Activated naive CD4-positive, alpha-beta T cell treated with anti-CD3 and anti-CD28 coated beads, Interleukin-2, amount 50 U/mL, for 24 hours (primary cell): ENCODE results near the gene SOS1.
"Not testable (repeated sequence)": the region's sequence is repeated elsewhere in the genome, so short reads cannot be mapped to it uniquely, and the experiment has no call there.

Experiments used
- H3K27ac Mint-ChIP-seq: one replicate; pipeline ENCODE4 v1.8.0; 2021; ENCODE audit warnings: mild to moderate bottlenecking, mixed read lengths
- H3K27me3 Mint-ChIP-seq: one replicate; pipeline ENCODE4 v1.8.0; 2021; ENCODE audit warnings: mixed read lengths
- H3K36me3 Mint-ChIP-seq: one replicate; pipeline ENCODE4 v1.8.0; 2021; ENCODE audit warnings: mixed read lengths
- H3K4me1 Mint-ChIP-seq: one replicate; pipeline ENCODE4 v1.8.0; 2021; ENCODE audit warnings: mixed read lengths
- H3K4me3 Mint-ChIP-seq: one replicate; pipeline ENCODE4 v1.8.0; 2021; ENCODE audit warnings: mild to moderate bottlenecking, mixed read lengths
- H3K9me3 Mint-ChIP-seq: one replicate; pipeline ENCODE4 v1.8.0; 2021; ENCODE audit warnings: mixed read lengths

SOS1 gene

GRCh38 chr2:39120771-39121522, at the start of gene SOS1:
Gene SOS1, minus strand, starts transcription at chr2:39121051. Its CDS starts 629 bp downstream, at chr2:39120422.
- peaks cover 4% of the 10 kb centered on the region for H3K36me3 Mint-ChIP-seq
- no peaks in the 10 kb centered on the region for H3K9me3 Mint-ChIP-seq
- peaks cover 62% of the 10 kb centered on the region for H3K4me1 Mint-ChIP-seq
- peak within 1 kb of the TSS; percentile 98 for H3K27ac Mint-ChIP-seq
- H3K27me3 Mint-ChIP-seq = no peaks in the 10 kb centered on the region
- peak within 1 kb of the TSS; percentile 98 for H3K4me3 Mint-ChIP-seq

GRCh38 chr2:39164089-39164488, 43.2 kb upstream of the SOS1 start:
- H3K9me3 Mint-ChIP-seq = no peaks in the 10 kb centered on the region
- H3K27me3 Mint-ChIP-seq = no peaks in the 10 kb centered on the region
- H3K36me3 Mint-ChIP-seq = no peaks in the 10 kb centered on the region
- peaks cover 7% of the 10 kb centered on the region for H3K4me1 Mint-ChIP-seq
- no peak overlapping the region for H3K27ac Mint-ChIP-seq
- H3K4me3 Mint-ChIP-seq = no peak overlapping the region

- Mint-ChIP-seq H3K4me3 (no peak overlapping the region), H3K9me3 (no peaks in the 10 kb centered on the region), H3K36me3 (no peaks in the 10 kb centered on the region), H3K27me3 (no peaks in the 10 kb centered on the region), H3K4me1 (no peaks in the 10 kb centered on the region), H3K27ac (no peak overlapping the region)
Observed at GRCh38 chr2:39160982-39161381, 40.1 kb upstream of the SOS1 start.

- H3K9me3 Mint-ChIP-seq = no peaks in the 10 kb centered on the region
- no peaks in the 10 kb centered on the region for H3K36me3 Mint-ChIP-seq
- H3K4me1 Mint-ChIP-seq = no peaks in the 10 kb centered on the region
- no peak overlapping the region for H3K27ac Mint-ChIP-seq
- no peaks in the 10 kb centered on the region for H3K27me3 Mint-ChIP-seq
- no peak overlapping the region for H3K4me3 Mint-ChIP-seq
Observed at GRCh38 chr2:39159283-39159682, 38.4 kb upstream of the SOS1 start.

- Mint-ChIP-seq H3K4me3 (no peak overlapping the region), H3K27me3 (no peaks in the 10 kb centered on the region), H3K4me1 (no peaks in the 10 kb centered on the region), H3K9me3 (no peaks in the 10 kb centered on the region), H3K27ac (no peak overlapping the region), H3K36me3 (no peaks in the 10 kb centered on the region)
Observed at GRCh38 chr2:39158351-39158750, 37.5 kb upstream of the SOS1 start.

- Mint-ChIP-seq H3K27ac (no peak overlapping the region), H3K9me3 (no peaks in the 10 kb centered on the region), H3K4me3 (no peak overlapping the region), H3K27me3 (no peaks in the 10 kb centered on the region), H3K36me3 (no peaks in the 10 kb centered on the region), H3K4me1 (no peaks in the 10 kb centered on the region)
Observed at GRCh38 chr2:39156846-39157245, 36.0 kb upstream of the SOS1 start.

GRCh38 chr2:39156107-39156506, 35.3 kb upstream of the SOS1 start:
- Mint-ChIP-seq H3K27me3 (no peaks in the 10 kb centered on the region), H3K9me3 (no peaks in the 10 kb centered on the region), H3K4me3 (no peak overlapping the region), H3K4me1 (no peaks in the 10 kb centered on the region), H3K36me3 (no peaks in the 10 kb centered on the region), H3K27ac (no peak overlapping the region)

- not testable (repeated sequence) for H3K4me3 Mint-ChIP-seq, H3K9me3 Mint-ChIP-seq, H3K27me3 Mint-ChIP-seq, H3K27ac Mint-ChIP-seq, H3K4me1 Mint-ChIP-seq, H3K36me3 Mint-ChIP-seq
Observed at GRCh38 chr2:39155573-39155972, 34.7 kb upstream of the SOS1 start.

GRCh38 chr2:39154944-39155343, 34.1 kb upstream of the SOS1 start:
- Mint-ChIP-seq H3K27ac (no peak overlapping the region), H3K27me3 (no peaks in the 10 kb centered on the region), H3K4me1 (no peaks in the 10 kb centered on the region), H3K36me3 (no peaks in the 10 kb centered on the region), H3K4me3 (no peak overlapping the region), H3K9me3 (no peaks in the 10 kb centered on the region)

- H3K4me3 Mint-ChIP-seq = no peak overlapping the region
- no peaks in the 10 kb centered on the region for H3K9me3 Mint-ChIP-seq
- no peaks in the 10 kb centered on the region for H3K27me3 Mint-ChIP-seq
- no peaks in the 10 kb centered on the region for H3K4me1 Mint-ChIP-seq
- H3K27ac Mint-ChIP-seq = no peak overlapping the region
- H3K36me3 Mint-ChIP-seq = no peaks in the 10 kb centered on the region
Observed at GRCh38 chr2:39153312-39153711, 32.5 kb upstream of the SOS1 start.

GRCh38 chr2:39152504-39152903, 31.7 kb upstream of the SOS1 start:
- H3K36me3 Mint-ChIP-seq = no peaks in the 10 kb centered on the region
- H3K9me3 Mint-ChIP-seq = no peaks in the 10 kb centered on the region
- no peak overlapping the region for H3K4me3 Mint-ChIP-seq
- H3K4me1 Mint-ChIP-seq = no peaks in the 10 kb centered on the region
- no peaks in the 10 kb centered on the region for H3K27me3 Mint-ChIP-seq
- H3K27ac Mint-ChIP-seq = no peak overlapping the region

- H3K27me3 Mint-ChIP-seq = no peaks in the 10 kb centered on the region
- H3K27ac Mint-ChIP-seq = no peak overlapping the region
- no peak overlapping the region for H3K4me3 Mint-ChIP-seq
- no peaks in the 10 kb centered on the region for H3K36me3 Mint-ChIP-seq
- no peaks in the 10 kb centered on the region for H3K9me3 Mint-ChIP-seq
- no peaks in the 10 kb centered on the region for H3K4me1 Mint-ChIP-seq
Observed at GRCh38 chr2:39150890-39151497, 30.1 kb upstream of the SOS1 start.

- H3K27me3 Mint-ChIP-seq = no peaks in the 10 kb centered on the region
- no peak overlapping the region for H3K4me3 Mint-ChIP-seq
- H3K27ac Mint-ChIP-seq = no peak overlapping the region
- H3K4me1 Mint-ChIP-seq = no peaks in the 10 kb centered on the region
- no peaks in the 10 kb centered on the region for H3K9me3 Mint-ChIP-seq
- H3K36me3 Mint-ChIP-seq = no peaks in the 10 kb centered on the region
Observed at GRCh38 chr2:39150102-39150562, 29.3 kb upstream of the SOS1 start.

- Mint-ChIP-seq H3K27me3 (no peaks in the 10 kb centered on the region), H3K9me3 (no peaks in the 10 kb centered on the region), H3K4me1 (peaks cover 4% of the 10 kb centered on the region), H3K27ac (no peak overlapping the region), H3K4me3 (no peak overlapping the region), H3K36me3 (no peaks in the 10 kb centered on the region)
Observed at GRCh38 chr2:39146630-39147029, 25.8 kb upstream of the SOS1 start.

- Mint-ChIP-seq H3K4me3 (no peak overlapping the region), H3K36me3 (no peaks in the 10 kb centered on the region), H3K27me3 (no peaks in the 10 kb centered on the region), H3K9me3 (no peaks in the 10 kb centered on the region), H3K4me1 (peaks cover 4% of the 10 kb centered on the region), H3K27ac (no peak overlapping the region)
Observed at GRCh38 chr2:39145906-39146421, 25.1 kb upstream of the SOS1 start.

- Mint-ChIP-seq H3K27ac (no peak overlapping the region), H3K36me3 (no peaks in the 10 kb centered on the region), H3K4me3 (no peak overlapping the region), H3K27me3 (no peaks in the 10 kb centered on the region), H3K4me1 (peaks cover 10% of the 10 kb centered on the region), H3K9me3 (no peaks in the 10 kb centered on the region)
Observed at GRCh38 chr2:39144416-39144815, 23.6 kb upstream of the SOS1 start.
